HG02938 (cell line): ENCODE measurements around the gene SPCS2.

Experiments
- ATAC-seq: cut with Tn5 transposase; IDR thresholded peaks from one replicate; pipeline ENCODE4 v1.9.1; 2021; ENCODE audit warnings: mild to moderate bottlenecking, moderate library complexity; ENCODE audit not compliant: unreplicated experiment

SPCS2 gene

GRCh38 chr11:74948898-74949752, at the start of gene SPCS2, which contains the start of gene XRRA1:
Gene SPCS2 (plus strand): TSS chr11:74949266. CDS start chr11:74949286, 20 bp downstream.
Gene XRRA1 (minus strand): TSS chr11:74949091. CDS start chr11:74940878, 8,213 bp downstream.
- peak; percentile 88 for ATAC-seq

GRCh38 chr11:74902342-74902741, 46.7 kb upstream of the SPCS2 start:
- ATAC-seq, result no peak

GRCh38 chr11:74905326-74905725, 43.7 kb upstream of the SPCS2 start:
- ATAC-seq, result no peak

GRCh38 chr11:74909385-74909784, 39.7 kb upstream of the SPCS2 start:
- ATAC-seq, result no peak

- no peak for ATAC-seq
Measured at GRCh38 chr11:74909812-74910211, 39.3 kb upstream of the SPCS2 start.

GRCh38 chr11:74923125-74923524, 25.9 kb upstream of the SPCS2 start:
- no peak for ATAC-seq

GRCh38 chr11:74925281-74925680, 23.8 kb upstream of the SPCS2 start:
- ATAC-seq, result no peak

GRCh38 chr11:74926304-74927030, 22.6 kb upstream of the SPCS2 start:
- ATAC-seq, result no peak

- no peak for ATAC-seq
Measured at GRCh38 chr11:74927496-74927895, 21.6 kb upstream of the SPCS2 start.

- ATAC-seq, result no peak
Measured at GRCh38 chr11:74929431-74930363, 19.4 kb upstream of the SPCS2 start.

GRCh38 chr11:74932169-74932568, 16.9 kb upstream of the SPCS2 start:
- ATAC-seq, result no peak

GRCh38 chr11:74932797-74933196, 16.3 kb upstream of the SPCS2 start:
- ATAC-seq, result no peak

GRCh38 chr11:74933765-74934164, 15.3 kb upstream of the SPCS2 start:
- no peak for ATAC-seq

GRCh38 chr11:74935285-74935684, 13.8 kb upstream of the SPCS2 start:
- ATAC-seq, result no peak

- no peak for ATAC-seq
Measured at GRCh38 chr11:74936087-74936486, 13.0 kb upstream of the SPCS2 start.

GRCh38 chr11:74936976-74937375, 12.1 kb upstream of the SPCS2 start:
- ATAC-seq, result no peak

GRCh38 chr11:74937696-74938475, 11.2 kb upstream of the SPCS2 start:
- no peak for ATAC-seq

GRCh38 chr11:74941492-74941891, 7.6 kb upstream of the SPCS2 start:
- ATAC-seq, result no peak

- ATAC-seq, result no peak
Measured at GRCh38 chr11:74942073-74942759, 6.8 kb upstream of the SPCS2 start.

GRCh38 chr11:74948546-74948897, 544 bp upstream of the SPCS2 start:
- peak; percentile 15 for ATAC-seq
